HepG2 (cell line): ENCODE data around the gene DDX19B. TPM values are rescaled to one million over a fixed set of nuclear protein-coding genes. Genes with fewer than 3 reads are reported as not detected.

Source experiments
- EP300 ChIP-seq, 3 experiments: sonication (generic) in 1 of 3; formaldehyde crosslinking in 1 of 3; IDR thresholded peaks; 2 replicates each; pipeline versions ENCODE4 v1.5.1 to v1.6.1; 2011 to 2020; ENCODE audit warnings: low read depth in 2 of 3, low read length in 2 of 3, borderline replicate concordance in 1 of 3, improper control_type of control experiment in 1 of 3, mild to moderate bottlenecking in 1 of 3, missing genetic modification reagents in 1 of 3, moderate library complexity in 1 of 3
- ESRRA ChIP-seq: sonication (generic); formaldehyde crosslinking; IDR thresholded peaks from 2 replicates; pipeline ENCODE4 v1.5.1; 2020; ENCODE audit warnings: mild to moderate bottlenecking, low read depth, missing genetic modification reagents
- FOSL1 ChIP-seq: sonication (generic); formaldehyde crosslinking; IDR thresholded peaks from 2 replicates; pipeline ENCODE4 v1.9.0; 2021; ENCODE audit warnings: missing genetic modification reagents, borderline replicate concordance
- FOXM1 ChIP-seq: sonication (generic); formaldehyde crosslinking; IDR thresholded peaks from 2 replicates; pipeline ENCODE4 v1.5.0; 2020; ENCODE audit warnings: missing genetic modification reagents
- HNF4G ChIP-seq, 2 experiments: sonication (generic) in 1 of 2; formaldehyde crosslinking in 1 of 2; IDR thresholded peaks; 2 replicates each; pipeline versions ENCODE4 v1.4.0 to v1.6.1; 2011 to 2020; ENCODE audit warnings: borderline replicate concordance in 2 of 2, low read depth in 2 of 2, mild to moderate bottlenecking in 2 of 2, low read length in 1 of 2, missing genetic modification reagents in 1 of 2, moderate library complexity in 1 of 2
- KDM3A ChIP-seq: IDR thresholded peaks from 2 replicates; pipeline ENCODE4 v1.6.1; 2018; ENCODE audit warnings: low read depth, missing compliant biosample characterization
- MTF2 ChIP-seq: sonication (generic); formaldehyde crosslinking; IDR thresholded peaks from 2 replicates; pipeline ENCODE4 v1.5.0; 2020; ENCODE audit warnings: missing genetic modification reagents, borderline replicate concordance
- PCBP2 ChIP-seq: fragments of 200-400 bp; formaldehyde crosslinking; optimal IDR thresholded peaks from 2 replicates; pipeline ENCODE3; 2018; ENCODE audit warnings: low read length, low read depth; ENCODE audit not compliant: poor library complexity, severe bottlenecking
- REXO4 ChIP-seq: sonication (generic); formaldehyde crosslinking; IDR thresholded peaks from 2 replicates; pipeline ENCODE4 v1.8.0; 2022; ENCODE audit warnings: missing genetic modification reagents, mild to moderate bottlenecking, borderline replicate concordance
- SIN3A ChIP-seq: IDR thresholded peaks from 2 replicates; pipeline ENCODE4 v1.6.1; 2011; ENCODE audit warnings: low read depth, mild to moderate bottlenecking, control low read depth, low read length, borderline replicate concordance
- SOX6 ChIP-seq, 2 experiments: fragments of 450-650 bp in 1 of 2; sonication (generic) in 1 of 2; formaldehyde crosslinking in 1 of 2; IDR thresholded peaks; 2 replicates each; pipeline versions ENCODE4 v1.4.0 to v1.6.1; 2017 to 2020; ENCODE audit warnings: antibody characterized with exemption in 1 of 2, mild to moderate bottlenecking in 1 of 2, missing genetic modification reagents in 1 of 2
- TBX2 ChIP-seq: sonication (generic); formaldehyde crosslinking; IDR thresholded peaks from 2 replicates; pipeline ENCODE4 v1.5.0; 2020; ENCODE audit warnings: missing genetic modification reagents, mild to moderate bottlenecking, borderline replicate concordance
- THRA ChIP-seq: sonication (generic); formaldehyde crosslinking; IDR thresholded peaks from 2 replicates; pipeline ENCODE4 v1.4.0; 2020; ENCODE audit warnings: missing genetic modification reagents, borderline replicate concordance
- TP53 ChIP-seq: sonication (generic); formaldehyde crosslinking; conservative IDR thresholded peaks from 2 replicates; pipeline ENCODE4 v1.4.0; 2020; ENCODE audit warnings: missing genetic modification reagents
- WIZ ChIP-seq: sonication (generic); formaldehyde crosslinking; IDR thresholded peaks from 2 replicates; pipeline ENCODE4 v1.5.1; 2020; ENCODE audit warnings: mild to moderate bottlenecking, missing genetic modification reagents
- ZFP82 ChIP-seq: sonication (generic); formaldehyde crosslinking; IDR thresholded peaks from 2 replicates; pipeline ENCODE4 v1.5.1; 2020; ENCODE audit warnings: mild to moderate bottlenecking, missing genetic modification reagents, borderline replicate concordance
- ZNF121 ChIP-seq: sonication (generic); formaldehyde crosslinking; IDR thresholded peaks from 2 replicates; pipeline ENCODE4 v1.5.0; 2020; ENCODE audit warnings: mild to moderate bottlenecking, missing genetic modification reagents
- ZNF180 ChIP-seq: sonication (generic); formaldehyde crosslinking; IDR thresholded peaks from 2 replicates; pipeline ENCODE4 v1.4.0; 2020; ENCODE audit warnings: low read depth, missing genetic modification reagents, borderline replicate concordance
- ZNF280B ChIP-seq: sonication (generic); formaldehyde crosslinking; IDR thresholded peaks from 2 replicates; pipeline ENCODE4 v1.5.0; 2020; ENCODE audit warnings: missing genetic modification reagents, mild to moderate bottlenecking, borderline replicate concordance
- ZNF879 ChIP-seq: sonication (generic); formaldehyde crosslinking; IDR thresholded peaks from 2 replicates; pipeline ENCODE4 v1.8.1; 2023; ENCODE audit warnings: missing genetic modification reagents
- ZNF883 ChIP-seq: sonication (generic); formaldehyde crosslinking; IDR thresholded peaks from 2 replicates; pipeline ENCODE4 v1.5.1; 2020; ENCODE audit warnings: mild to moderate bottlenecking, missing genetic modification reagents; ENCODE audit errors: not compliant biosample characterization
- polyA plus RNA-seq, 8 experiments: library from polyadenylated mRNA; depleted of rRNA in 3 of 8; stranded (reverse) in 7 of 8; unstranded in 1 of 8; fragments of >200 nt; fragmentation: Illumina TruSeq in 4 of 8; extraction: Trizol in 4 of 8; gene quantifications; 2 replicates each; pipeline versions ENCODE4 v1.2.1 to v1.2.3, GENCODE V29; 2011 to 2016; ENCODE audit warnings: low read depth in 4 of 8, missing spikeins in 1 of 8, mixed read lengths in 1 of 8; ENCODE audit not compliant: insufficient read depth in 1 of 8
- total RNA-seq, 5 experiments: library from RNA; depleted of rRNA; stranded (reverse); fragments of >200 nt; fragmentation: Illumina TruSeq; extraction: Trizol; gene quantifications; 2 replicates each; pipeline ENCODE4 v1.2.3, GENCODE V29; 2016; ENCODE audit warnings: low read depth in 1 of 5
- TF ChIP-seq, protein P1 (sequence below): IDR thresholded peaks from 2 replicates; pipeline ENCODE4 v1.6.1; 2016

Gene DDX19B
- total and polyA plus RNA-seq, 2 of the 13 experiments (the other 11 are each of a cell fraction or from before 2014, with no cell fraction given), result 36.2 to 40.0 TPM

DNA sequence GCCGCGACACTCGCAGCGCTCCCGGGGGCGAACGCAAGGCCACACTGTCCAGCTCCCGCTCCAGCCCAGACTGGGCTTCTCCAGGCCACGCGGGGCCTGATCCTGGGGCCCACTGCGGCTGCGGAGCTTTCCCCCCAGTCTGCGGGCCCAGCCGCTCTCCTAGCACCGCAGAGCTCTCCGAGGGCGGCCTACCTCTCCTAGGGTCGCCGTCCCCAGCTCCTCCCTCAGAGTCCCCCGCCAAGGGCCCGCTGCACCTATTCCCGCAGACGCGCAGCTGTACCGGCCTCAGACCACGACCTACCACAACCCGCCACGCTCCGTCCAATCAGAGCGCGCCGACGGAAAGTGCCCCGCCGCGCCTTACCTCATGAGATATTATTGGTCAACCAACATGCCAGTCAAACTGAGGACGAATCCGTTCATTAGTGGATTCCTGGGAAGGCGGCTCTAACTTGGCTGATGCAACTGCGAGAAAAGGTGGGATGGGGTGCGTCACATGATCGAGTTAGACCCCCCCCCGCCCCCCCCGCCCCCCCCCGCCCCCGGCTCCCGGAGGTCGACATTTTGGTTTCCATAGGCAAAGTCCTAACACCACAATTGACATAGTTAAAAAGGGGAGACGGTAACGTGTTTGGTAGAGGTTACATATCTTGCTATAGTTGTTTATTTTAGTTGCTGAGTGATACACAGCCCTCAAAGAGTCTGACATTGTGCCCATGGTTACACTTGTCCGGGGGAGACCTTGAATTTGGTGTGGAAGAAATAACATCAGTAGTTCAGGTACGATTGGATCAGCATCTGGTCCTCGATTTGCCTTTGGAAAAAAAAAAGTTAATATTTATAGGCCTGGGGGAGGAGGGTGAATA is 9.5 kb upstream of the DDX19B start, which contains the start of gene AARS1 (continued):
- peak; percentile 50 to 63; a peak in 2 of 4 replicates for TF ChIP-seq EP300 (IDR thresholded peaks at IDR 0.05; ENCODE audit: low read depth in 2 of 2, low read length in 2 of 2)
- TF ChIP-seq EP300 (CRISPR knock-in tag; IDR thresholded peaks at IDR 0.05; ENCODE audit: borderline replicate concordance), result peak; percentile 72
- TF ChIP-seq ZNF883 (CRISPR knock-in tag), result peak; percentile 94
- TF ChIP-seq KDM3A (CRISPR knock-in tag), result 0 out of 2 replicates have a peak, but pooled peaks have one; percentile 54
- TF ChIP-seq ZNF280B (CRISPR knock-in tag), result peak; percentile 87
- no peak for TF ChIP-seq ZFP82 (CRISPR knock-in tag)
- TF ChIP-seq SIN3A, result peak; percentile 92
- peak; percentile 89 for TF ChIP-seq WIZ
- TF ChIP-seq ZNF180, result peak; percentile 82; the same call in 1 of the 2 replicates
- TF ChIP-seq SOX6 (IDR thresholded peaks at IDR 0.05), result no peak
- TF ChIP-seq SOX6 (CRISPR knock-in tag; IDR thresholded peaks at IDR 0.05), result no peak; the same call in 1 of the 2 replicates
- TF ChIP-seq HNF4G (IDR thresholded peaks at IDR 0.05; ENCODE audit: borderline replicate concordance, low read depth, low read length), result no peak
- TF ChIP-seq HNF4G (CRISPR knock-in tag; IDR thresholded peaks at IDR 0.05; ENCODE audit: borderline replicate concordance, low read depth), result peak; percentile 66; the same call in 1 of the 2 replicates
- TF ChIP-seq TP53 (CRISPR knock-in tag), result peak; percentile 79; the same call in 1 of the 2 replicates
- peak; percentile 63 for TF ChIP-seq ESRRA (CRISPR knock-in tag)
- 0 out of 2 replicates have a peak, but pooled peaks have one; percentile 52 for TF ChIP-seq FOSL1
- TF ChIP-seq TBX2 (CRISPR knock-in tag), result peak; percentile 82
- TF ChIP-seq THRA (CRISPR knock-in tag), result peak; percentile 76
- peak; percentile 79; the same call in 1 of the 2 replicates for TF ChIP-seq ZNF879
- TF ChIP-seq PCBP2, result peak; percentile 47
- TF ChIP-seq, protein P1, sequence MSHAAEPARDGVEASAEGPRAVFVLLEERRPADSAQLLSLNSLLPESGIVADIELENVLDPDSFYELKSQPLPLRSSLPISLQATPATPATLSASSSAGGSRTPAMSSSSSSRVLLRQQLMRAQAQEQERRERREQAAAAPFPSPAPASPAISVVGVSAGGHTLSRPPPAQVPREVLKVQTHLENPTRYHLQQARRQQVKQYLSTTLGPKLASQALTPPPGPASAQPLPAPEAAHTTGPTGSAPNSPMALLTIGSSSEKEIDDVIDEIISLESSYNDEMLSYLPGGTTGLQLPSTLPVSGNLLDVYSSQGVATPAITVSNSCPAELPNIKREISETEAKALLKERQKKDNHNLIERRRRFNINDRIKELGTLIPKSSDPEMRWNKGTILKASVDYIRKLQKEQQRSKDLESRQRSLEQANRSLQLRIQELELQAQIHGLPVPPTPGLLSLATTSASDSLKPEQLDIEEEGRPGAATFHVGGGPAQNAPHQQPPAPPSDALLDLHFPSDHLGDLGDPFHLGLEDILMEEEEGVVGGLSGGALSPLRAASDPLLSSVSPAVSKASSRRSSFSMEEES (CRISPR knock-in tag), result peak; percentile 74
- TF ChIP-seq MTF2 (CRISPR knock-in tag), result no peak
- peak; percentile 47; the same call in 1 of the 2 replicates for TF ChIP-seq ZNF121 (CRISPR knock-in tag)
- no peak for TF ChIP-seq REXO4 (CRISPR knock-in tag)
- TF ChIP-seq FOXM1 (CRISPR knock-in tag), result peak; percentile 56; the same call in 1 of the 2 replicates
